Muscle of arm (tissue), 12 donors: ENCODE results near the gene SARDH. TPM values are rescaled to one million over a fixed set of nuclear protein-coding genes. Genes with fewer than 3 reads are reported as not detected.
A peak's percentile ranks its signal among the peaks of the same experiment; 100 is the strongest.
"Not testable (repeated sequence)": the region's sequence is repeated elsewhere in the genome, so short reads cannot be mapped to it uniquely, and the experiment has no call there.

Experiments used
- DNase-seq: peaks from one replicate; pipeline ENCODE4 v3.0.0-alpha.2; 2013
- polyA plus RNA-seq, 12 donors: library from polyadenylated mRNA; unstranded; fragments of 120-200 nt; gene quantifications; one replicate each; pipeline ENCODE4 v1.2.1, GENCODE V29; 2013; ENCODE audit not compliant: insufficient read length in 12 of 12

The SARDH gene
- polyA plus RNA-seq, 12 donors: 3.6 to 7.4 (median 4.4) TPM; not detected in 1

GRCh38 chr9:133686642-133687575 is 51.2 kb downstream of the SARDH start:
- no peak for DNase-seq

- no peak for DNase-seq
Measured at GRCh38 chr9:133685653-133686609, 52.2 kb downstream of the SARDH start.

- no peak for DNase-seq
Measured at GRCh38 chr9:133684936-133685361, 53.2 kb downstream of the SARDH start.

GRCh38 chr9:133684121-133684935 is 53.8 kb downstream of the SARDH start:
- no peak for DNase-seq

GRCh38 chr9:133683586-133684120 is 54.5 kb downstream of the SARDH start:
- no peak for DNase-seq

GRCh38 chr9:133682818-133683585 is 55.1 kb downstream of the SARDH start:
- DNase-seq: peak; percentile 66

- no peak for DNase-seq
Measured at GRCh38 chr9:133681658-133682306, 56.4 kb downstream of the SARDH start.

GRCh38 chr9:133680976-133681657 is 57.0 kb downstream of the SARDH start:
- DNase-seq: no peak

GRCh38 chr9:133680250-133680975 is 57.7 kb downstream of the SARDH start:
- DNase-seq: no peak

- DNase-seq: peak; percentile 82
Measured at GRCh38 chr9:133679466-133680061, 58.6 kb downstream of the SARDH start.

- DNase-seq: no peak
Measured at GRCh38 chr9:133679056-133679455, 59.1 kb downstream of the SARDH start.

GRCh38 chr9:133677126-133678010 is 60.8 kb downstream of the SARDH start:
- no peak for DNase-seq

GRCh38 chr9:133676450-133676849 is 61.7 kb downstream of the SARDH start:
- DNase-seq: no peak

GRCh38 chr9:133675796-133676195 is 62.4 kb downstream of the SARDH start:
- not testable (repeated sequence) for DNase-seq

GRCh38 chr9:133674091-133674490 is 64.1 kb downstream of the SARDH start:
- DNase-seq: no peak

- no peak for DNase-seq
Measured at GRCh38 chr9:133673258-133673655, 64.9 kb downstream of the SARDH start.
